Eye (tissue), 1 donor: ENCODE results near the gene PGAM1.
"Not testable (repeated sequence)": the region's sequence is repeated elsewhere in the genome, so short reads cannot be mapped to it uniquely, and the experiment has no call there.

Experiments used
- DNase-seq: peaks from one replicate; pipeline ENCODE4 v3.0.0-alpha.2; 2015

PGAM1 gene

DNA sequence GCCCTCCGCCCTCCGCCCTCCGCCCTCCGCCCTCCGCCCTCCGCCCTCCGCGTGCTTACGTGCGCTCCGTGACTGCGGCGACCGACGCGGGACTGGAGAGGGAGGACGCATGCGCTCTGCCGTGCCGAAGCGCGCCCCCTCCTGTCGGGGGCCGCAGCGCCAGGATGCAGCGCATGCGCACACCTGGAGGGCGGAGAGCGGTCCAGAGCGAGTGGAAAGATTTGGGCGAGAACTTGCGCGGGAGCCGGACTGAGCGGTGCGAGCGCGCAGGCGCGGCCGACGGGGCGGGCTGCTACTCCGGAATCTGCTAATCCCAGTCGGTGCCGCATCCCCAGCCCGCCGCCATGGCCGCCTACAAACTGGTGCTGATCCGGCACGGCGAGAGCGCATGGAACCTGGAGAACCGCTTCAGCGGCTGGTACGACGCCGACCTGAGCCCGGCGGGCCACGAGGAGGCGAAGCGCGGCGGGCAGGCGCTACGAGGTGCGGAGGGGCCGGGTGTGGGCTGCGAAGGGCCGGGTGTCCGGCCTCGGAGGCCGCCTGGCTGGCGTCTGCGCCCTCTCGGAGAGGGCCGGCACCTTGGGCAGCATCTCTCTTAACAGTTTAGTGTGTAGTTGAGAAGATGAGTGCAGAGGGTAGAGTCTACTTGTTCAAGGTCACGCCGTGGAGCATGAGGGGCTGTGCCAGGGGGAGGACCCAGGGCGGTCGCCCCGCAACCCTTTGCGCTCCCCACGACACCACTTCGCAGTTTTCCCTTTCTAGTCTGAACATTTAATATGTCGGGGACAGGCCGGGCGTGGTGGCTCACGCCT is at the start of gene PGAM1:
TSS of gene PGAM1 (plus strand) at position 228 of the 812 bp plus-strand sequence. CDS start at position 345, 117 bp downstream.
- peak; percentile 98 for DNase-seq

DNA sequence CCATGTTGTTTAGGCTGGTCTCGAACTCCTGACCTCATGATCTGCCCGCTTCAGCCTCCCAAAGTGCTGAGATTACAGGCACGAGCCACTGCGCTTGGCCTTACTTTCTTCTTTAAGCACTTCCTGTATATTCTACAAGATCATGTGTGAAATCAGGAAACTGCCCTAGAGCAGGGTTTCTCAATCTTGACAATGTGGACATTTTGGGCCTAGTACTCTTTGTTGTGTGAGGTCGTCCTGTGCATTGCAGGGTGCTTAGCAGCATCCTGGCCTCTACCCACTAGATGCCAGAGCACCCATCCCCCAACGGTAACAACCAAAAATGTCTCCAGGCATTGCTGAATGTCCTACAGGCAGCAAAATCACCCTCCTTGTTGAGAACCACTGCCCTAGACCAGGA is 49.6 kb upstream of the PGAM1 start:
- DNase-seq: no peak

DNA sequence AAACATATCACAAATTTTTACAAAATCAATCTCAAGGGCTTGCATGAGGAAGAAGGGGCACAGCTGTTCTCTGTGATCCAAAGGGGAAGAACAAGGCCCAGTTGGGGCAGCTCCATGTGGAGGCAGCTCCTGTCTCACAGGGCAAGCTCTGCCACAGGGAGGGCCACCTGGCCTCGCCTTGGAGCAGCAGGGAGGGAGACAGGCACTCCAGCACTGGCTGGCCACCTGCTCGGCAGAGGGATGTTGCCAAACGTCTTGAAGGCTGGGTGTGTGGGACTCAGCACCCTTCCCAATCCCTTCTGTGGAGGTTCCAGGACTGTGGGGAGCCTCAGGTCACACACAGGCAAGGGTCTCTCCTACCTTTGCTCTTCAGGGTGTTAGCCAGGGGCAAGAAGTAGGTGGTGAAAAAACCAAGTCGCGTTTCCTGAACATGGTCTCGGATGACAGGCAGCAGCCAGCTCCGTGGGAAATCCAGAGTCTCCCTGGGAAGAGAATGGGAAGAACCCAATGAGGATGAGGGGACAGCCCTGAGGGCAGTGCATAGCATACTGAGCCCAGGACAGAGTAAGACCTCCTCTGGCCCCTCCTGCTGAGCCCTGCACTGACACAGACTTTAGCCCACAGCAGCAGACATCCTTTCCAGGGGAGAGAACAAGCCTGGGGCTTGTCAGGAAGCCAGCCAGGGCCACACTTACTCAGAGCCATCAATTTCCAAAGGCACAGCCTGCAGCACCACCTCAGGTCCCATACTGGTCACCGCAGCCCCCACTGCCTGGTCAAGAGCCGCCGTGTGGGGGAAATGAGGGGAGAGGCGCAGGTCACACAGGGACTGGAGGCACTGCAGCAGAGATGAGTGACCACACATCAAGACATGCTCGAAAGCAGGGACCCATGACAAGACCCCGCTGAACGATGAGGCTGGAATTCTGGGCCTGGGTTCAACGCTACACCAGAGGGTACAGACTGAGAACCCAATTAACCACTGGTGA is 46.8 kb upstream of the PGAM1 start:
- DNase-seq: no peak

DNA sequence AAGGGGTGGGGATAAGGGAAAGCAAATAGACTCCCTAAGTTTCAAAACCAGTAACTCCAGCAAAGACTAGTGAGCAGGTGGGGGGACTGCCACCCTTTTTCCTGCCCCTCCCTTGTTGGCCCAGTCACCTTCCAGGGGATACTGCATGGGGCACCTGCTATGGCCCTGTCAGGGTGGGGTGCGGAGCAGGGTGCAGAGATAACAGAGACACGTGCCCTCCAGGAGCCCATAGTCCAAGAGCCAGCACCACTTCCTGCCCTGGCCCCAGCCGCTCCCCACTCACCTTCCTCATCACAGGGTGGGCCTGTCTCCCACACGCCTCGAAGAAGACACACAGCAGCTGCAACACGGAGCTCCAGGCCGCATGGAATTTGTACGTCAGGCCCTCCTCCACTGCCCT is 45.5 kb upstream of the PGAM1 start:
- no peak for DNase-seq

DNA sequence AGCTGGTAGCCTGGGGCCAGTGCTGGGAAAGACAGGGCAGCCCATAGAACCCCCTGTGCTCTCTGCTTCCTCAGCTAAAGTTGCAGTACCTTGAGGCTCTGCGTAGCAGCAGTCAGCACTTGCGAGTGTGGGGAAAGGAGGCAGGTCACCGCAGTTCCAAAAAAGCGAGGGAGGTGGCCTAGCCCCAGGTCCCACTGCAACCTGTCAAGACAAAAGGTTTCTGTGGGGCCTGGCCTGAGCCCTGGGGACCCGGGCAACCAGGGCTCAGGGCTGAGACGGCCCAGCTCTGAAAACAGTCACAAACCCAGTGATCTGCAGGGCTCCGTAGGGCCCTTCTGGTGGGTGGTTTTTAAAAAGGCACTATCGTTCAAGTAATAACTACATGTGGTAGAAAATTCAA is 44.4 kb upstream of the PGAM1 start:
- no peak for DNase-seq

DNA sequence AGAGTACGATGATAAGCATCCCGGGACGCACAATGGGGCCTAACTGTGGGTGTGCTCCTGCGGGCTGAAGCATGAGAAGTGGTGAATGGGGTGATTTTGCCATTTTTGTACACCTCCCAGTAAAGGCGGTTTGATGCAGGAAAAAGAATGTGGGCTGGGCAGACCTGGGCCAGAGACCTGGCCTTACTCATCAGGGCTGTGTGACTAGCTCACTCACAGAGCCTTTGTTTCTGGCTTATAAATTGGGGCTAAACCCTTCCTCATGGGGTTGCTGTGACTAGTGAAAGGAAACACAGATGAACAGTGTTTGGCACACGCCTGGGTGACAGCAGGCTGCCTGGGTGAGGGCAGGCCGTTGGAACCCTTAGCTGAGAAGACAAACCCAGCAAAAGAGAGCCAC is 42.8 kb upstream of the PGAM1 start:
- no peak for DNase-seq

DNA sequence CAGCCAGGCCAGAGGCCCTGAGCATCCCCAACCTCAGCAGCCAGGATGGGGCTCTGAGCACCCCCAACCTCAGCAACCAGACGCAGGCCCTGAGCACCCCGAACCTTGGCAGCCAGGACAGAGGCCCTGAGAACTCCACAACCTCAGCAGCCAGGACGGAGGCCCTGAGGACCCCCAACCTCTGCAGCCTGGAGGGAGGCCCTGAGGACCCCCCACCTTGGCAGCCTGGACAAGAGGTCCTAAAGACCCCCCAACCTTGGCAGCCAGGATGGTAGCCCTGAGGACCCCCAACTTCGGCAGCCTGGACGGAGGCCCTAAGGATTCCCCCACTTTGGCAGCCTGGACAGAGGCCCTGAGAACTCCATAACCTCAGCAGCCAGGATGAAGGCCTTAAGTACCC is 41.8 kb upstream of the PGAM1 start:
- DNase-seq: no peak

DNA sequence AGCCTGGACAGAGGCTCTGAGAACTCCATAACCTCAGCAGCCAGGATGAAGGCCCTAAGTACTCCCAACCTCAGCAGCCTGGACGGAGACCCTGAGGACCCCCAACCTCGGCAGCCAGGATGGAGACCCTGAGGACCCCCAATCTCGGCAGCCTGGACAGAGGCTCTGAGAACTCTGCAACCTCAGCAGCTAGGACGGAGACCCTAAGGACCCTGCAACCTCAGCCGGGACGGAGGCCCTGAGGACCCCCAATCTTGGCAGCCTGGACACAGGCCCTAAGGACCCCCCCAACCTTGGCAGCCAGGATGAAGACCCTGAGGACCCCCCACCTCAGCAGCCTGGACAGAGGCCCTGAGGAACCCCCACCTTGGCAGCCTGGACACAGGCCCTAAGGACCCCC is 41.4 kb upstream of the PGAM1 start:
- no peak for DNase-seq

DNA sequence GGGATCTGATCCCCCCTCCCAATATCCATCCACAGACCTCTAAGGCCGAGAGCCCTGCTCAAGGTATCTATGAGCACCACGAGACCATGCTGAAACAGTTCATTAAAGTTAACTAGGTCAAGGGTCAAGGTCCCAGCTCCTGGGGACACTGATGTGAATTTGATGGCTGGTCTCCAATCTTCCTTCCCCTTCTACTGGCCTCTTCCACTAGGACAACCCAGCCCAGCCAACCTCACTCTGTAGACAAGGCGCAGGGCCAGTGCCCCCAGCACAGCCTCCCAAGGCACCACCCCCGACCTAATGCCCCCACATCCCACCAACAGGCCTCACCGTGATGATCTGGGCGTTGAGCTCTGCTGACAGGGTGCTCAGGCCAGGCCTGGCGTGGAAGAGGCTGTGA is 40.4 kb upstream of the PGAM1 start:
- DNase-seq: no peak

DNA sequence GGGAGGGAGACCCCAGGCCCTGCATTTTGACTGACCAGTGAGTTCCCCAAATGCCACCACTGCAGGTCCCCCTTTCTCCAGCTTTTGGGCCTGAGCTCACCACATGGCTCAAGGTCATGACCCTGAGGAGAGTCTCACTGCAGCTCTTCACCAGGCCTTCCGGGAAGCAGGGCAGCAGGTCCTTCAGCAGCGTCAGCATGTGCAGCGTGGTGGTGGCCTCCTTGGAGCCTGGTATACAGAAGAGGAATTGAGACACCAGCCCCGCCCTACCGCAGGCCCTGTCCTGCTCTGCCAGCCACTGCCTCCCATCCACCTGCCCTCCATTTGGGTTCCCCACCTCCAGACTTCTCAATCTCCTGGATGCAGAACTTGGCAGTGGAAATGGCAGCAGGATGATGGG is 37.8 kb upstream of the PGAM1 start:
- DNase-seq: no peak

DNA sequence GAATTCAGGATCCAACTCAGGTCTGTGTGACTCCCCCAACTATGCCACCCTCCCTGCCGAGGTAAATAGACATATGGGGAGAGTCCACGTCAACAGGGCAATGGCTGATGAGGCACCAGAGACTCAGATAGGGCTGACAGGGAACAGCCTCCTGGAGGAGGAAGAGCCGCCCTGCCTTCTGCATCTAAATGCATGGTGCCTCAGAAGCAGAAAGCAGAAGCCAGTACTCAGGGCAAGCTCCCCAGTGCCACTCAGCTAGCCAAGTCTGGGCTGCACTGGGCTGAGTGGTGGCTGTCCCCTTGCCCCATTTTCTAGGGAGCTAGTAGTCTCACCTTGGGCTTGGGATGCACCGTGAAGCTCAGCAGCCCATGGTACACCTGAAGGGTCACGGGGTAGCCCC is 35.9 kb upstream of the PGAM1 start:
- DNase-seq: no peak

DNA sequence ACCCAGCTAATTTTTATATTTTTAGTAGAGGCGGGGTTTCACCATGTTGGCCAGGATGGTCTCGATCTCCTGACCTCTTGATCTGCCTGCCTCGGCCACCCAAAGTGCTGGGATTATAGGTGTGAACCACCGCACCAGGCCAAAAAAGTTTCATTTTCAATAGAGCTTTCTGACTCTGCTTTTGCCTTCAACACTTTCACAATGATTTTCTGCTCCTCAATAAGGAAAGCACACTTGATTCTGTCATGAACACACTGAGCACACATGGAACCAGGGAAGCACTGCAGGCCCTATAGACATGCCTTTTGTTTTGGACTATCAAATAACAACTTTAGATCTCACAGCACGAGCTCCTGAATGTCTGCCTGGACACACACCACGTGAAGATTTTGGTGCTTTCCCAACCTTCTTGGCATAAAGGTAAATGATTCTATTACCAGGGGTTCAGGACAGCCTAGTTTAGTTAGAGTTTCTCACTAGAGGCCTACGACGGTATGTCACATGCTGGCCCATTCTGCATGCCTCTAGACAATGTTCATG is 32.9 kb upstream of the PGAM1 start:
- no peak for DNase-seq

DNA sequence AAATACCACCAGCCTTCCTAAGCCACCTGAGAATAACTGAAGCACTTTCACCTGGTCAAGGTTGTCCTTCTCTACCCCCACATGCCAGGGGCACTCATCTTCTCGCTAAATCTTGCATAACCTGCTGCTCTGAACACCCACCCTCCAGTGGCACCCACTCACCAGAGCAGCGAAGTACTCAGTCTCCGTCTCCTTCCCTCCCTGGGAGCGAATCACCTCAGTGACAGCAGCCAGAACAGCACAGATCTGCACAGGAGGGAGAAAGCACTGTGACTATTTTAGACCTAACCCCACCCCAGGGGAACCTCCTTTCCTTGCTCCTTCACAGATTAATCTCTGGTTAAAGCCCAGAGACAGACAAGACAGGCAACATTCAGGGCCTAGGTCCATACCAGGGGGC is 29.9 kb upstream of the PGAM1 start:
- no peak for DNase-seq

DNA sequence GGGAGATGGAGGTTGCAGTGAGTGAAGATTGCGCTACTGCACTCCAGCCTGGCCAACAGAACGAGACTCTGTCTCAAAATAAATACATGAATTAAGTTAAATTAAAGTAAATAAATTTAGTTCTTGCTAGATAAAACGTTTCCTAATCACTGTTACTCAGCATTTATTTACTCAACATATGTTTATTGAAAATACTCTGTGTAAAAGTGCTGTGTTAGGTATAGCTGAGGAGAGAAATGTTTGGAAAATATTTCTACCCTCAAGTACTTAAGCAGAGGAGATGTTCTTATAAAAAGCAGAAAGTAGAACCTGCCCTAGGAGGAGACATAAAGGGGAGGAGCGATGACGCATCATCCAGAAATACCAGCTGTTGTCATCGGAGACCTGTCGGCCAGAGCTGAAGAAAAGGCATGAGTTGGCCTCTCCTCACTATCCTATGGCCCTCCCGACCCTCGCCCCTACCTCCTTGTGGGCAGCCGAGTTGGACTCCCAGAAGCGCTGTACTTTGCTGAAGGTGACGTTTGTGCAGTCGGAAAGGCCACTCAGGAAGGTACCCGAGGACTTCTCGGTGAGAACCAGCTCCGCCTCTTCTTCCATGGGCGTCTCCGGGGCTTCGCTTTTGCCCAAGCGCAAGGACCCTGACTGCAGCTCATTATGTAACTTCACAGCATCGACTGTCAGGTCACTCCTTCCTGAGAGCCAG is 26.0 kb upstream of the PGAM1 start:
- peak; percentile 32 for DNase-seq

DNA sequence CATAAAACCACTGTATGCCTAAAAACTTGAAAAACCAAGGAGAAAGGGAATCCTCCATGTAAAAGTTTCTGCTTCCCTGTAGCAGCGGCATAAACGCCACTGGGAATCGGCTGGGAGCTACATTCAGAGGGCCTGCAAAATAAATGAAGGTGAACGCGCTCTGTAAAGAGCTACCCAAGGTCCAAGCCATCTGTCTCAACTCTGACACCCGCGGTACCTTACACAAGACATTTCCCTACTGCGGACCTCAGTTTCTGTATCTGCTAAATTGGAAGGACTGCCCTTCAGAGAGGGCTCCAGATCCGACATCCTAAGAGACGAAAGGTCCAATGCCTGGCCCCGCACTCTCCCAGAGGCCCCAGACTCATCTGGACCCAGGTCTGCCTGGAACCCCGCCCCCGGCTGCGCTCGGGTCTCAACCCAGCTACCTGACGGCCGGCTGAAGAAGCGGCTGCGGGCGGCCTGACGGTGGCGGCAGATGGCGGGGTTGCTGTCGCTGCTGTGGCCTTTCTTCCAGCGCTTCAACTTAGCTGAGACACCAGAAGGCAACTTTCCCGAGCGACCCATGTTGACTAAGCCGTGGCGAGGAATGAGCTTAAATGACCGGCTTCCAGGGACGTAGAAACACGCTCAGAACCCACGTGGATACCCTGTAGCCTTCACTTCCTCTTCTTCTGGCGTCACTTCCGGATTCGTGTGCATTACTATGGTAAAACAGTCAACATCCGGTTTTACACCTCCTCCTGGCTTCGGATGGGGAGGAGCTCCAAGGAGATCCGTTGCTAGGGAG is 25.1 kb upstream of the PGAM1 start, which contains the start of gene RRP12:
TSS of gene RRP12 (minus strand) at position 676 of the 790 bp plus-strand sequence. CDS start at position 567, 109 bp downstream.
- peak; percentile 99 for DNase-seq

DNA sequence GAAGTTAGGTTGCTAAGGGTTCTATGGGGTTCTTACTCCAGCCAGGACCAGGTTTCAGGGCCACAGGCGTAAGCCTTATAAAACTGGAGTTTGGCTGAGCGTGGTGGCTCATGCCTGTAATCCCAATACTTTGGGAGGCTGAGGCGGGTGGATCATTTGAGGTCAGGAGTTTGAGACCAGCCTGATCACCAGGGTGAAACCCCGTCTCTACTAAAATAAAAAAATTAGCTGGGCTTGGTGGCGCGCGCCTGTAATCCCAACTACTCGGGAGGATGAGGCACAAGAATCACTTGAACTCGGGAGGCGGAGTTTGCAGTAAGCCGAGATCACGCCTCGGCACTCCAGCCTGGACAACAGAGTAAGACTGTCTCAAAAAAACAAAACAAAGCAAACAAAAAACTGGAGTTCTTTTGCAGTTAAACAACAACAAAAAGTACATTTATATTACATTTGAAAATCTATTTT is 24.5 kb upstream of the PGAM1 start:
- no peak for DNase-seq

DNA sequence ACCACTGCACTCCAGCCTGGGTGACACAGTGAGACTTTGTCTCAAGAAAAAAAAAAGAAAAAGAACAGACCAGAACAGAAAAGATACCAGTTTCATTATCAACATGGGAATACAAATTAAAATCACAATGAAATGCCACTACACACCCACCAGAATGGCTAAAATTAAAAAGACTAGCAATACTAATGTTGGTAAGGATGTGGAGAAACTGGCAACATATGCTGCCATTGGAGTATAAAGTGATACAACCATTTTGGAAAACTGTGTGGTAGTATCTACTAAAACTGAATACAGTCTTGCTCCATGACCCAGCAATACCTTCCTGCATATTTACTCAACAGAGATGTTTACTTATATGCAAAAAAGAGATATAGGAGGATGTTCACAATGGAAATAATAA is 21.9 kb upstream of the PGAM1 start:
- DNase-seq: no peak

DNA sequence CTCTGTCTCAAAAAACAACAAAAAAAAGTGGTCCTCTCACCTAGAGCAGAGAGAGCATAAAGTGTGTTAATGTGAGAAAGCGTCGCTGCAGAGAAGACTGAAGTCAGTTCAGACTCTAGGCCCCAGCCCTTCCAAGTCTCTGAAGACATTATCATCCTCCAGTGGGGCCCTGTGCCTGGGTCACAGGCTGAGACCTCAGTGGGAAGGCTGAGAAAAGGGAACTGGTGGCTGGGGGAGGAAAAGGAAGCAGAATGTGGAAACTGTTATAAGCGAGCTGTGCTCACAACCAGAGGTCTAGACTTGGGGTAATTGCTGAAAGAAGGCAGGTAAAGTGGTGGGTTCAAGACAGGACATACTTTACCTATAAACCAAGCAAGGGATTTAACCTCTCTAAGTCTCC is 19.9 kb upstream of the PGAM1 start:
- DNase-seq: no peak

DNA sequence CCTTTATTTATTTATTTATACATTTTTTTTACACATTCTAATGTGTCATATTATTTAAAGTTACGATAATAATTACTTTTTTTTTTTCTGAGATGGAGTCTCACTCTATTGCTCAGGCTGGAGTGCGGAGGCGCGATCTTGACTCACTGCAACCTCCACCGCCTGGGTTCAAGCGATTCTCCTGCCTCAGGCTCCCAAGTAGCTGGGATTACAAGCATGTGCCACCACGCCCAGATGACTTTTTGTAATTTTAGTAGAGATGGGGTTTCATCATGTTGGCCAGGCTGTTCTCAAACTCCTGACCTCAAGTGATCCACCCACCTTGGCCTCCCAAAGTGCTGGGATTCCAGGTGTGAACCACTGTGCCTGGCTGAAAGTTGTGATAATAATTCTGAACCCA is 19.5 kb upstream of the PGAM1 start:
- not testable (repeated sequence) for DNase-seq

DNA sequence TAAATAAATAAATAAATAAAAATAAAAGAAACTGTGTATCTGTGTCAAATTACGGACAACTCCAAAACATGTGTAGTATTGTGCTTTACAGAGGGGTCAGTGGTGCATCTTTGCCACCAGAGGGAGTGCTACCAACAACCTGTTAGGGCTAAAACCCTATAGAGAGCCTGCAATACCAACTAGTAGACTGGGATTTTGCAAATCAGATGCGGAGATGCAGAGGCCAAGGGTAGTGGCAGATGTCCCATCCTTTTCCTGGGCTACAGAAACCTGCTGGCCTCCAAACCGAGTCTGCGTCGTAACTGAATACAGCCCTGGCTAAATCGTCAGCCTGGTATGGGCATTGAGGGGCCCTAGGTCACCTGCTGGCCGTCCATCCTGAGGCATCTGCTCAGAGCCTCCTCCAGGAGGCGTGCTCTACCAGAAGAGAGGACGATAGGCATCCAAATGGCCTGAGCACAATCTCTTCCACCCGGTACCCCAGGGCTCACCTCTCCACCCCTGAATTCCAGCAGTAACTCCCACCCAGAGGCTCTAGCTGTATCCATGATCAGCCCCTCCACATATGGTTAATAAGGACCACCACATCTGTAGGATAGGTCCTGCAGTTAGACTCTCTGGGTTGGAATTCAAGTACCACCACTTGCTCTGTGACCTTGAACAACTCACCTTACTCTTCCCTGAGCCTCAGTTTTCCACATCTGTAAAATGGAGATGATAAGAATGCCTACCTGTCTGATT is 18.6 kb upstream of the PGAM1 start:
- DNase-seq: peak; percentile 88

DNA sequence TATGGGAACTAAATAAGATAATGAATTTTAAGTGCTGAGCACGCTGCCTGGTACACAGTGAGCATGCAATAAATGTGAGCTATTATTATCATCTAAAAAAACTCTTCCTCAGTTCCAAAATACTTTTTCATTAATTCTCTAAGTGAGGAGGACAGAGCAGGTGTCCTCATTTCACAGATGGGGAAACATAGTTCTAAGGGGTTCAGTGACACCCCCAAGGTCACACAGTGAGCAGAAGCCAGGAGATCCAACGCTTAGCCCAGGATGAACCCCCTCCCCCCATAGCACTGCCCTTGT is 18.1 kb upstream of the PGAM1 start:
- DNase-seq: no peak
